ENCODE measurements around the gene CD79A. TPM values are rescaled to one million over a fixed set of nuclear protein-coding genes. Genes with fewer than 3 reads are reported as not detected.
"Not testable (repeated sequence)": the region's sequence is repeated elsewhere in the genome, so short reads cannot be mapped to it uniquely, and the experiment has no call there.

CD79A gene
- total RNA-seq, 1 experiment from 2014 or later, result 970 TPM

DNA sequence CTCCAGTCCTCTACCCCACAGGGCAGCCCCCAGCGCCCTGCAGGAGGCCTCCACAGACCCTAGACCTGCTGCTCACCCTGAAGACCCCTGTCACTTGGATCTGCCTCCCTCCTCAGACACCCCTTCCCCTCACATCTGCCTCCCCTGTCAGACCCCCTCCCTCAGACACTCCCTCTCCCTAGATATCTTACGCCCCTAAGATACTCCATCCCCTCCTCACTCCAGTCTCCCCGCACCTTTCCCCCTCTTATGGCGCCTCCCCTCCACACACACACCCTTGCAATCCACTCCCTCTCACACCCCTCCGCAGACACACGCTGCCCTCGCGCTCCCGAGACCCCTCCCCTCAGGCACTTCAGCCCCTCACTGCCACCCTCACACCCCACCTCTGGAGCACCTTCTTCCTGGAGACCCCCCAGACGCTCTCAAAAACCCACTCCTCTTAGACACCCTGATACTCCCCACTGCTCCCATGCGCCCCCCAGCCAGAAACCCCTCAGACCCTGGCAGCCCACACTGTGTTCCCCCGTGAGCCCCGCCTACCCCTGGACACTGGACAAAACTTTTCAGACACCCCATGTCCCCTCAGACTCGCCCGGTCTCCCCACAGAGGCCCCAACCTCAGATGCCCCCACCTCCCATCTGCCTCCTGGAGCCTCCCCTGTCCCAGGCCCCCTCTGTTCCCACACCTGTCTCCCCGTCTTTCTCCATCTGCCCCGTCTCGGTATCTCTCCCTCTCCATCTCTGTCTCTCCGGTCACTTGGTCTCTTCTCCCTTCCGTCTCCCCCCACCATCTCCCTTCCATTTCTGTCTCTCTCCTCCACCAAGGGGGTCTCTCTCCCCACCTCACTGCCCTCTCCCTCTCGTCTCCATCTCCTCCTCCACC lies 36.7 kb downstream of the CD79A start:
- no peaks in the 10 kb centered on the region for H3K36me3 ChIP-seq (ENCODE audit: insufficient read depth, low read length)
- H3K4me2 ChIP-seq (ENCODE audit: low read depth, low read length, poor library complexity, severe bottlenecking), result no peak overlapping the region
- H3K9ac ChIP-seq (ENCODE audit: low read length), result no peak overlapping the region
- no peak overlapping the region for H3K4me3 ChIP-seq (ENCODE audit: low read length)
- H3K9me2 ChIP-seq (replicated peaks; ENCODE audit: insufficient read depth, low read length), result no peaks in the 10 kb centered on the region
- H2AFZ ChIP-seq (ENCODE audit: low read length), result no peak overlapping the region
- no peak overlapping the region for H3K27ac ChIP-seq (ENCODE audit: low read length)
- no peaks in the 10 kb centered on the region for H3K9me3 ChIP-seq (ENCODE audit: low read length)
- peaks cover 23% of the 10 kb centered on the region; the same call in 1 of the 2 replicates for H4K20me1 ChIP-seq (ENCODE audit: insufficient read depth, low read depth, low read length)
- H3K27me3 ChIP-seq (ENCODE audit: low read length), result no peaks in the 10 kb centered on the region
- H3K4me1 ChIP-seq (ENCODE audit: low read length), result peaks cover 10% of the 10 kb centered on the region
- DNase-seq, result no peak
- no peaks in the 10 kb centered on the region for H3K79me2 ChIP-seq (ENCODE audit: low read length)

DNA sequence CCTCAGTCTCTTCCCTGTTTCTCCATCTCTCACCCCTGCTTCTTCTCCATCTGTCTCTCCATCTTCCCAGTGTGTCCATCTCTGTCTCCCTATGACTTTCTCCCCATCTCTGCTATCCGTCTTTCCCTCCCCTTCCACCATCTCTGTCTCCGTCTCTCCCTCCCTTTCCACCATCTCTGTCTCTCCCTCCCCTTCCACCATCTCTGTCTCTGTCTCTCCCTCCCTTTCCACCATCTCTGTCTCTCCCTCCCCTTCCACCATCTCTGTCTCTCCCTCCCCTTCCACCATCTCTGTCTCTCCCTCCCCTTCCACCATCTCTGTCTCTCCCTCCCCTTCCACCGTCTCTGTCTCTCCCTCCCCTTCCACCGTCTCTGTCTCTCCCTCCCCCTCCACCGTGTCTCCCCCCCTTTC lies 37.4 kb downstream of the CD79A start:
- not testable (repeated sequence) for H3K9me2 ChIP-seq (replicated peaks; ENCODE audit: insufficient read depth, low read length); H3K27me3 ChIP-seq (ENCODE audit: low read length); H3K4me3 ChIP-seq (ENCODE audit: low read length); H3K9ac ChIP-seq (ENCODE audit: low read length); H3K79me2 ChIP-seq (ENCODE audit: low read length); H3K36me3 ChIP-seq (ENCODE audit: insufficient read depth, low read length); H3K4me1 ChIP-seq (ENCODE audit: low read length); DNase-seq; H3K4me2 ChIP-seq (ENCODE audit: low read depth, low read length, poor library complexity, severe bottlenecking); H3K27ac ChIP-seq (ENCODE audit: low read length); H2AFZ ChIP-seq (ENCODE audit: low read length); H3K9me3 ChIP-seq (ENCODE audit: low read length)
- H4K20me1 ChIP-seq (ENCODE audit: insufficient read depth, low read depth, low read length), result peaks cover 22% of the 10 kb centered on the region; the same call in 1 of the 2 replicates

DNA sequence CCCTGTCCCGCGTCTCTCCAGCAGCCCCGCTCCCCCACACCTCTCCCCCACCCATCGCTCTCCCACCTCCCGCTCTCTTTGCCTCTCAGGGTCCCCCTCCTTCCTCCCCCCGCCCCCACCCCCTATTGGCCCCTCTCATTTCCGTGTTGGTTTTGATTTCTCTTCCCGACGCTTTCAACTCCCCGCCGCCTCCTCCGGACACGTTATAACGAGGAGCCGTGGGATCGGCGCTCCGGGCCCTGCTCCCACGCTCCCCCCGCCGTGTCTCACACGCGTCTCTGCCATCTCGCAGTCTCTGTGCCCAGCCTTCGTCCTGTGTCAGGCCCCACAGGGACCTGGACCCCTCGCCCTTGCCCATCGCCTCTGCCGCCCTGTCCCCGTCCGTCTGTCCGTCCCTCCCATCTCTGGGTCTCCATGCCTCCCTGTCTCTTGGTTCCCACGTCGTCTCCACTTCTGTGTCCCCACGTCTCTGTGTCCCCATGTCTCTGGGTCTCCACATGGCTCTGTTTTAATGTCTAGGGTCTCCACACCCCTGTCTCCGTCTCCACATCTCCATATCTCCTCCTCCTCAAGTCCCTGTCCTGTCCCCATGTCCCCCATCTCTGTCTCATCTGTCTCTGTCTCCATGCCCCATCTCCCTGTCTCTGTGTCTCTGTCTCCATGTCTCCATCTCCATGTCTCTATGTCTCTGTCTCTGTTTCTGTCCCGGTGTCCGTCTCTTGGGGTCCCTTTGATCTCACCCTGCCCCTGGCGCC lies 38.1 kb downstream of the CD79A start:
- Histone ChIP-seq H2AFZ (ENCODE audit: low read length) (no peak overlapping the region), H3K9ac (ENCODE audit: low read length) (no peak overlapping the region), H3K36me3 (ENCODE audit: insufficient read depth, low read length) (no peaks in the 10 kb centered on the region), H3K4me3 (ENCODE audit: low read length) (no peak overlapping the region), H3K9me2 (replicated peaks; ENCODE audit: insufficient read depth, low read length) (no peaks in the 10 kb centered on the region), H3K79me2 (ENCODE audit: low read length) (no peaks in the 10 kb centered on the region), H3K27ac (ENCODE audit: low read length) (no peak overlapping the region), H4K20me1 (ENCODE audit: insufficient read depth, low read depth, low read length) (peaks cover 16% of the 10 kb centered on the region; the same call in 1 of the 2 replicates), H3K27me3 (ENCODE audit: low read length) (no peaks in the 10 kb centered on the region), H3K9me3 (ENCODE audit: low read length) (no peaks in the 10 kb centered on the region), H3K4me2 (ENCODE audit: low read depth, low read length, poor library complexity, severe bottlenecking) (no peak overlapping the region), H3K4me1 (ENCODE audit: low read length) (peaks cover 10% of the 10 kb centered on the region)
- no peak for DNase-seq

DNA sequence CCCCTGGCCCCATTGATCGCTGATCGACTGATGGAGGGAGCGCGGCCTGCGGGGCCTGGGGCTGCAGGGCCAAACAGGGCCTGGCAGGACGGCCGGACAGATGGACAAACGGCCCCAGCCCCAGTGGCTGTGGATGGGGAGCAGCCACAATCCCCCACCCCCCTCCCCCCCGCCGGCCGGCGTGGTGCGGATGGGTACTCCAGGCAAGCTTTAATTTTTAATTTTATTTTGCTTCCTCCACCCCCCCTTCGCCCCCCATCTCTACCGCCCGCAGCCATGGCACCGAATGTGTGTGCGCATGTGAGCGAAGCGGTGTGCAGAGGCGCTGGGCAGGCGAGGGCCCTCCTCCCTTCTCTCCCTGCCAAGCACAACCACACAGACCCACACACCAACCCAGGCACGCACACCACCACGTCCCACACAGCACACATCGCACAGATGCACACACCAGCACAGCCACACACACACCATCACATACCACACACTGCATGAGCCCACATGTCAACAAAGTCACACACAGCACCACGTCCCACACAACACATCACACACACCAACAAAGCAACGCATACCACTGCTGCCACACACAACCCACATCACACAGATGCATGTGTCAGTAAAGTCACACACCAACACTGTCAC lies 38.8 kb downstream of the CD79A start:
- DNase-seq, result no peak
- Histone ChIP-seq H3K9ac (ENCODE audit: low read length) (no peak overlapping the region), H3K36me3 (ENCODE audit: insufficient read depth, low read length) (no peaks in the 10 kb centered on the region), H3K4me2 (ENCODE audit: low read depth, low read length, poor library complexity, severe bottlenecking) (no peak overlapping the region), H3K79me2 (ENCODE audit: low read length) (no peaks in the 10 kb centered on the region), H3K27me3 (ENCODE audit: low read length) (no peaks in the 10 kb centered on the region), H2AFZ (ENCODE audit: low read length) (no peak overlapping the region), H3K4me3 (ENCODE audit: low read length) (no peak overlapping the region), H3K4me1 (ENCODE audit: low read length) (peaks cover 10% of the 10 kb centered on the region), H4K20me1 (ENCODE audit: insufficient read depth, low read depth, low read length) (peaks cover 12% of the 10 kb centered on the region; the same call in 1 of the 2 replicates), H3K9me3 (ENCODE audit: low read length) (no peaks in the 10 kb centered on the region), H3K27ac (ENCODE audit: low read length) (no peak overlapping the region), H3K9me2 (replicated peaks; ENCODE audit: insufficient read depth, low read length) (no peaks in the 10 kb centered on the region)

DNA sequence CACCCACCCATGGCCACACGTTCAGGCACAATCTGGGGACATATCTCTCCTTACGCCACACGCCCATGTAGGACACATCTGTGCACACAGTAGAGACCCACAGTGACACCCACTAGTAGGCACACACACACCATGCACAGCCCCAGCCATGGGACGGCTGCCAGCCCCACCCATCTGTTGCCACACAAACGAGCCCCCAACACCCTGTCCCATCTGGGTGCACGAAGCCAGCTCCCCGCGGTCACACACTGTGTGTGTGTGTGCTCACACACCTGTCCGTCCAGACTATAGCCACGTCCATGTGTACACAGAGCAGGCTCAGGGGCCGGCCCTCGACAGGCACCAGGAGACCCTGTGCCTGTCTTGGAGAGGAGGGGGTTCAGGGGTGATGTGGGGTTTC lies 40.6 kb downstream of the CD79A start:
- Histone ChIP-seq H4K20me1 (ENCODE audit: insufficient read depth, low read depth, low read length) (peaks cover 8% of the 10 kb centered on the region; the same call in 1 of the 2 replicates), H3K79me2 (ENCODE audit: low read length) (no peaks in the 10 kb centered on the region), H3K9me2 (replicated peaks; ENCODE audit: insufficient read depth, low read length) (no peaks in the 10 kb centered on the region), H3K9ac (ENCODE audit: low read length) (no peak overlapping the region), H2AFZ (ENCODE audit: low read length) (no peak overlapping the region), H3K4me3 (ENCODE audit: low read length) (no peak overlapping the region), H3K9me3 (ENCODE audit: low read length) (no peaks in the 10 kb centered on the region), H3K4me1 (ENCODE audit: low read length) (no peaks in the 10 kb centered on the region), H3K36me3 (ENCODE audit: insufficient read depth, low read length) (no peaks in the 10 kb centered on the region), H3K27me3 (ENCODE audit: low read length) (no peaks in the 10 kb centered on the region), H3K27ac (ENCODE audit: low read length) (no peak overlapping the region), H3K4me2 (ENCODE audit: low read depth, low read length, poor library complexity, severe bottlenecking) (no peak overlapping the region)
- no peak for DNase-seq

DNA sequence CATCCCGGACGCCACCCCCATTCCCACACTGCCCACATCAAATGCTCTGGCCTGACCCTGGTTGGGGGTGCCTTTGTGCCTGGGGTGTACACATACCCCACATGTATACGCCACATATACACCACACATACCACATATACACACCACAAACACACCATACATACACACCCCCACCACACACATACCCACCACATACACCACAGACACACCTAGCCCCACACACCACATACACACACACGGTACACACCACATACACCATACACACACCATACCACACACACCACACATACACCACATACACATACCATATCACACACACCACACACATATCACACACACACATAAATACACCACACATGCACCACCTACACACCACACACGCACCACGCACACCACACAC lies 41.0 kb downstream of the CD79A start:
- no peak overlapping the region for H3K4me2 ChIP-seq (ENCODE audit: low read depth, low read length, poor library complexity, severe bottlenecking)
- H3K9me3 ChIP-seq (ENCODE audit: low read length), result no peaks in the 10 kb centered on the region
- H3K4me1 ChIP-seq (ENCODE audit: low read length), result no peaks in the 10 kb centered on the region
- H3K4me3 ChIP-seq (ENCODE audit: low read length), result no peak overlapping the region
- no peaks in the 10 kb centered on the region for H3K9me2 ChIP-seq (replicated peaks; ENCODE audit: insufficient read depth, low read length)
- H3K9ac ChIP-seq (ENCODE audit: low read length), result no peak overlapping the region
- no peaks in the 10 kb centered on the region for H3K27me3 ChIP-seq (ENCODE audit: low read length)
- no peaks in the 10 kb centered on the region for H3K36me3 ChIP-seq (ENCODE audit: insufficient read depth, low read length)
- H3K27ac ChIP-seq (ENCODE audit: low read length), result no peak overlapping the region
- no peaks in the 10 kb centered on the region for H3K79me2 ChIP-seq (ENCODE audit: low read length)
- no peak overlapping the region for H2AFZ ChIP-seq (ENCODE audit: low read length)
- H4K20me1 ChIP-seq (ENCODE audit: insufficient read depth, low read depth, low read length), result peaks cover 8% of the 10 kb centered on the region; the same call in 1 of the 2 replicates
- no peak for DNase-seq

DNA sequence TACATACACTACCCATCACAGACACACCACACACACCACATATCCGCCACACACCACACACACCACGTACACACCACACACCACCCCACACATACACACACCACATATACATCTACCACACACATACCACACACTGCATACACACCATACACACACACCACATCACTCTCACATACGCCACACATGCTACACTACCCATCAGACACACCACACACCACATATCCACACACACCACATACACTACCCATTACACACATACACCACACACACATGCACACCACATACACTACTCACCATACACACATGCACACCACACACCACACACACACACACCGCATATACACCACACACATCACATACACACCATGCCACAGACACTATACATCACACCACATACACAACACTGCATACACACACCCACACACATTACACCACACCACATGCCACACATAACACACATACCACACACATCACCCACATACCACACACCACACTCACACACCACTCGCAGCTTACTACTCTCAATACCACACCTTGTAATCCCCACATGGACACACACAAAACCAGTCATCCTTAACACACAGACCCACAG lies 41.7 kb downstream of the CD79A start:
- H2AFZ ChIP-seq (ENCODE audit: low read length), result no peak overlapping the region
- H3K27me3 ChIP-seq (ENCODE audit: low read length), result no peaks in the 10 kb centered on the region
- H3K9ac ChIP-seq (ENCODE audit: low read length), result no peak overlapping the region
- H4K20me1 ChIP-seq (ENCODE audit: insufficient read depth, low read depth, low read length), result peaks cover 5% of the 10 kb centered on the region; the same call in 1 of the 2 replicates
- H3K79me2 ChIP-seq (ENCODE audit: low read length), result no peaks in the 10 kb centered on the region
- H3K27ac ChIP-seq (ENCODE audit: low read length), result no peak overlapping the region
- H3K9me3 ChIP-seq (ENCODE audit: low read length), result no peaks in the 10 kb centered on the region
- no peaks in the 10 kb centered on the region for H3K36me3 ChIP-seq (ENCODE audit: insufficient read depth, low read length)
- no peaks in the 10 kb centered on the region for H3K4me1 ChIP-seq (ENCODE audit: low read length)
- DNase-seq, result no peak
- no peaks in the 10 kb centered on the region for H3K9me2 ChIP-seq (replicated peaks; ENCODE audit: insufficient read depth, low read length)
- H3K4me3 ChIP-seq (ENCODE audit: low read length), result no peak overlapping the region
- no peak overlapping the region for H3K4me2 ChIP-seq (ENCODE audit: low read depth, low read length, poor library complexity, severe bottlenecking)
